ENCODE measurements around the gene MFSD6.
A peak's percentile ranks its signal among the peaks of the same experiment; 100 is the strongest.

MFSD6 gene

GRCh38 chr2:190534310-190535120, 126.4 kb downstream of the MFSD6 start, which contains the start of gene NEMP2:
Gene NEMP2 (minus strand): TSS chr2:190534722. CDS start chr2:190534655, 67 bp downstream.
- peak; percentile 49 for DNase-seq

GRCh38 chr2:190535121-190535439, 126.9 kb downstream of the MFSD6 start:
- no peak for DNase-seq

GRCh38 chr2:190535586-190535985, 127.4 kb downstream of the MFSD6 start:
- no peak for DNase-seq

- no peak for DNase-seq
Observed at GRCh38 chr2:190537765-190538164, 129.6 kb downstream of the MFSD6 start.

- DNase-seq, result no peak
Observed at GRCh38 chr2:190538201-190538600, 130.0 kb downstream of the MFSD6 start.

GRCh38 chr2:190540048-190540447, 131.9 kb downstream of the MFSD6 start:
- DNase-seq, result no peak

GRCh38 chr2:190545093-190545492, 136.9 kb downstream of the MFSD6 start:
- no peak for DNase-seq

GRCh38 chr2:190545555-190546385, 137.6 kb downstream of the MFSD6 start:
- DNase-seq, result no peak

GRCh38 chr2:190546734-190547133, 138.6 kb downstream of the MFSD6 start:
- DNase-seq, result no peak

GRCh38 chr2:190547886-190548285, 139.7 kb downstream of the MFSD6 start:
- no peak for DNase-seq

GRCh38 chr2:190550137-190550536, 142.0 kb downstream of the MFSD6 start:
- no peak for DNase-seq
